Natural killer cell (primary cell): ENCODE measurements around the gene COL25A1. TPM values are rescaled to one million over a fixed set of nuclear protein-coding genes. Genes with fewer than 3 reads are reported as not detected.

ENCODE experiments used
- ATAC-seq, 3 donors: fragments of 150-1000 bp in 2 of 3; fragments of 200-7000 bp in 1 of 3; cut with Tn5 transposase; 1 replicate in 1 of 3; 2 replicates in 2 of 3; pipeline ENCODE4 v1.10.0; 2021; ENCODE audit warnings: mild to moderate bottlenecking in 2 of 3, moderate library complexity in 2 of 3
- DNase-seq, 2 donors: peaks; one replicate each; pipeline versions ENCODE4 v3.0.0 to v3.0.0-alpha.2; 2013 to 2021; ENCODE audit warnings: mixed read lengths in 1 of 2
- H3K27ac ChIP-seq: one replicate; pipeline ENCODE4 v1.5.1; 2013; ENCODE audit warnings: mild to moderate bottlenecking, low read length
- H3K27me3 ChIP-seq: one replicate; pipeline ENCODE4 v1.6.1; 2013; ENCODE audit warnings: low read length; ENCODE audit not compliant: control insufficient read depth, insufficient read depth
- H3K36me3 ChIP-seq: one replicate; pipeline ENCODE4 v1.6.1; 2013; ENCODE audit warnings: low read length; ENCODE audit not compliant: control insufficient read depth, insufficient read depth
- H3K4me1 ChIP-seq: one replicate; pipeline ENCODE4 v1.6.1; 2013; ENCODE audit warnings: low read length; ENCODE audit not compliant: control insufficient read depth, insufficient read depth
- H3K4me3 ChIP-seq: one replicate; pipeline ENCODE4 v1.5.1; 2013; ENCODE audit warnings: low read length
- H3K9me3 ChIP-seq: one replicate; pipeline ENCODE4 v1.6.1; 2013; ENCODE audit warnings: low read length; ENCODE audit not compliant: control insufficient read depth, insufficient read depth
- H3K27ac Mint-ChIP-seq, 2 donors: one replicate each; pipeline ENCODE4 v1.8.0; 2022; ENCODE audit warnings: mild to moderate bottlenecking in 2 of 2, mixed read lengths in 2 of 2, moderate library complexity in 1 of 2
- H3K27me3 Mint-ChIP-seq, 2 donors: one replicate each; pipeline ENCODE4 v1.8.0; 2022; ENCODE audit warnings: low read depth in 2 of 2, mixed read lengths in 2 of 2
- H3K36me3 Mint-ChIP-seq: one replicate; pipeline ENCODE4 v1.8.0; 2022; ENCODE audit warnings: mixed read lengths
- H3K4me1 Mint-ChIP-seq, 2 donors: one replicate each; pipeline ENCODE4 v1.8.0; 2022; ENCODE audit warnings: mixed read lengths in 2 of 2
- H3K4me3 Mint-ChIP-seq: one replicate; pipeline ENCODE4 v1.8.0; 2022; ENCODE audit warnings: mild to moderate bottlenecking, moderate library complexity, mixed read lengths
- H3K9me3 Mint-ChIP-seq, 2 donors: one replicate each; pipeline ENCODE4 v1.8.0; 2022; ENCODE audit warnings: mixed read lengths in 2 of 2
- WGBS: methylation state at CpG from one replicate; pipeline ENCODE4 v1.1.7; 2013; ENCODE audit warnings: missing lambda C conversion rate; ENCODE audit not compliant: insufficient coverage; 5-methylcytosine and 5-hydroxymethylcytosine counted together
- intact Hi-C: fragments of 100-400 bp; cut with micrococcal nuclease; formaldehyde crosslinking; loops from one replicate; pipeline ENCODE4 v1.14.2; 2022
- total RNA-seq, 4 donors: library from RNA; stranded (reverse); fragments of 120-200 nt in 1 of 4; gene quantifications; one replicate each; pipeline versions ENCODE4 v1.2.3 to v1.2.4, GENCODE V29; 2013 to 2022
- TF ChIP-seq, protein P1 (sequence below): fragments of 200-600 bp; IDR thresholded peaks from one replicate; pipeline ENCODE4 v1.8.0; 2022; ENCODE audit warnings: antibody characterized with exemption

The COL25A1 gene
- total RNA-seq, 3 donors from 2014 or later (not counting 1 experiment from before 2014, with no cell fraction given) = 0.08 TPM; not detected in 2

GRCh38 chr4:108900018-108900580 is 402.4 kb downstream of the COL25A1 start:
- Mint-ChIP-seq H3K9me3 (no peaks in the 10 kb centered on the region), H3K36me3 (no peaks in the 10 kb centered on the region), H3K27me3 (no peaks in the 10 kb centered on the region), H3K4me3 (no peak overlapping the region), H3K4me1 (no peaks in the 10 kb centered on the region), H3K27ac (no peak overlapping the region)
- TF ChIP-seq, protein P1, sequence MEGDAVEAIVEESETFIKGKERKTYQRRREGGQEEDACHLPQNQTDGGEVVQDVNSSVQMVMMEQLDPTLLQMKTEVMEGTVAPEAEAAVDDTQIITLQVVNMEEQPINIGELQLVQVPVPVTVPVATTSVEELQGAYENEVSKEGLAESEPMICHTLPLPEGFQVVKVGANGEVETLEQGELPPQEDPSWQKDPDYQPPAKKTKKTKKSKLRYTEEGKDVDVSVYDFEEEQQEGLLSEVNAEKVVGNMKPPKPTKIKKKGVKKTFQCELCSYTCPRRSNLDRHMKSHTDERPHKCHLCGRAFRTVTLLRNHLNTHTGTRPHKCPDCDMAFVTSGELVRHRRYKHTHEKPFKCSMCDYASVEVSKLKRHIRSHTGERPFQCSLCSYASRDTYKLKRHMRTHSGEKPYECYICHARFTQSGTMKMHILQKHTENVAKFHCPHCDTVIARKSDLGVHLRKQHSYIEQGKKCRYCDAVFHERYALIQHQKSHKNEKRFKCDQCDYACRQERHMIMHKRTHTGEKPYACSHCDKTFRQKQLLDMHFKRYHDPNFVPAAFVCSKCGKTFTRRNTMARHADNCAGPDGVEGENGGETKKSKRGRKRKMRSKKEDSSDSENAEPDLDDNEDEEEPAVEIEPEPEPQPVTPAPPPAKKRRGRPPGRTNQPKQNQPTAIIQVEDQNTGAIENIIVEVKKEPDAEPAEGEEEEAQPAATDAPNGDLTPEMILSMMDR = no peak
- Histone ChIP-seq H3K4me3 (no peak overlapping the region), H3K36me3 (no peaks in the 10 kb centered on the region), H3K27me3 (no peaks in the 10 kb centered on the region), H3K27ac (no peak overlapping the region), H3K4me1 (no peaks in the 10 kb centered on the region), H3K9me3 (no peaks in the 10 kb centered on the region)
- 75% methylated on average over 2 of the region's 3 CpGs for WGBS
- DNase-seq (no peak), ATAC-seq (no peak)
- intact Hi-C loops = no loop called here

DNA sequence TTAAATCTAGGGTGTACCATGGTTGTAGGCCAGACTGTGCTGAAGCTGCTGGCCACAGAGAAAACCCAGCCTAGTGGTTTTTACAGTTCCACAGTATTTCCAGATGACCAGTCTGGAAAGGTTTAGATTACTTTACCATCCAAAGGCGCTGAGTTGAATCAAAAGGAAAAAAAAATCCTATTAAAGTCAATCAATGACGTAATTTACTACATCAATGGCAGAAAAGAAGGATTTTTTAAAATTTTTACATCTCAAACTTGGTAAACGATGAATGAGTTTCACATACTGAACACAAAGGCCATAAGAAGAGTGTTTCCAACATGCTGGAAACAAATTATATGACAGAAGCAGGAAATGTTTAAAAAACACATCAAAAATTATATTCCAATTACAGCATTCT is 409.0 kb downstream of the COL25A1 start:
- Mint-ChIP-seq H3K4me3 (no peak overlapping the region), H3K4me1 (no peaks in the 10 kb centered on the region), H3K27me3 (peaks cover 0 to 6% of the 10 kb centered on the region in 2 donors), H3K36me3 (no peaks in the 10 kb centered on the region), H3K27ac (no peak overlapping the region), H3K9me3 (no peaks in the 10 kb centered on the region)
- no peaks in the 10 kb centered on the region for H3K4me1 ChIP-seq
- TF ChIP-seq, protein P1 = no peak
- no peak for DNase-seq
- no peaks in the 10 kb centered on the region for H3K9me3 ChIP-seq
- H3K27ac ChIP-seq = no peak overlapping the region
- intact Hi-C loops = no loop called here
- 92% methylated on average over 2 of the region's 3 CpGs for WGBS
- H3K36me3 ChIP-seq = no peaks in the 10 kb centered on the region
- ATAC-seq = no peak
- no peaks in the 10 kb centered on the region for H3K27me3 ChIP-seq
- no peak overlapping the region for H3K4me3 ChIP-seq

DNA sequence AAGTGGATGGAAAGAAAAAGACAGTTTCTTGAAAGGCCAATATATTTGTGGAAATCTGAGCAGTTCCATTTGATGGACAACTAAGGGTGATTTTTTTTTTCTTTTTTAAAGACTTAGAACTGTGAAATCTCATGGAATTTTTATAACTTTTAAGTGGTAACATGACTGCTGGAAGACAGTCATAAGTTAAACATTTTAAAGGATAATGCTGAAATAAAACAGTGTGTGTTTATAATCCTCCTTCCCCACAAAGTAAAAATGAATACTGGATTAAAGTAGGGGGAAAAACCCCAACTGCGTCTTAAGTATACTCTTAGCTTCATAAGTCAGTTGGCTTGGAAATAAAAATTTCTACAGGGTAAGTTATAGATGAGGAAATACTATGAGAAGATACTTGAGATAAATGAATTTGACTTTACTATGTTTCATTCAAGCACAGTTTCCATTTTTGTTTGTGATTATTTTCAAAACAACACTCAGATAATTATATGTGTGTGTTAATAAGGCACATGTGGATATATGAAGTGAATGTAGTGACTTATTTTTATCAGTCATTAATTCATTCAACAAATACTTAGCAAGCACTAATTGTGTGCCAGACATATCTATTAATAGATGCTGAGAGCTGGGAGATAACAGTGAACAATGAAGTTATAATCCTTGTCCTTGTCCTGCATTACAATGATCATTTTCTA is 410.4 kb downstream of the COL25A1 start:
- no peaks in the 10 kb centered on the region for H3K9me3 Mint-ChIP-seq
- Histone ChIP-seq H3K4me3 (no peak overlapping the region), H3K4me1 (no peaks in the 10 kb centered on the region), H3K36me3 (no peaks in the 10 kb centered on the region), H3K27me3 (no peaks in the 10 kb centered on the region), H3K9me3 (no peaks in the 10 kb centered on the region), H3K27ac (no peak overlapping the region)
- H3K4me3 Mint-ChIP-seq = no peak overlapping the region
- no peak overlapping the region for H3K27ac Mint-ChIP-seq
- ATAC-seq (no peak), DNase-seq (no peak)
- H3K36me3 Mint-ChIP-seq = no peaks in the 10 kb centered on the region
- no peaks in the 10 kb centered on the region for H3K4me1 Mint-ChIP-seq
- TF ChIP-seq, protein P1 = no peak
- intact Hi-C loops = no loop called here
- H3K27me3 Mint-ChIP-seq = peaks cover 0 to 6% of the 10 kb centered on the region in 2 donors
- no CpG with 5 or more reads among the region's 1 CpG for WGBS
